ENCODE data around the gene KRT17.
"Not testable (repeated sequence)": the region's sequence is repeated elsewhere in the genome, so short reads cannot be mapped to it uniquely, and the experiment has no call there.

The KRT17 gene

GRCh38 chr17:41592601-41593305 is 31.6 kb downstream of the KRT17 start:
- DNase-seq: no peak

GRCh38 chr17:41589301-41589700 is 35.1 kb downstream of the KRT17 start:
- no peak for DNase-seq

GRCh38 chr17:41588126-41588810 is 36.1 kb downstream of the KRT17 start:
- no peak for DNase-seq

- DNase-seq: no peak
Observed at GRCh38 chr17:41586863-41587495, 37.4 kb downstream of the KRT17 start, which contains the start of gene KRT14. KRT14 (minus strand) TSS chr17:41586895; CDS start chr17:41586834, 61 bp downstream.

GRCh38 chr17:41585301-41586056 is 38.9 kb downstream of the KRT17 start:
- no peak for DNase-seq

- not testable (repeated sequence) for DNase-seq
Observed at GRCh38 chr17:41584331-41584927, 39.9 kb downstream of the KRT17 start.

- no peak for DNase-seq
Observed at GRCh38 chr17:41583137-41584127, 40.9 kb downstream of the KRT17 start.

- DNase-seq: not testable (repeated sequence)
Observed at GRCh38 chr17:41582061-41582968, 42.1 kb downstream of the KRT17 start.

GRCh38 chr17:41581366-41582060 is 42.9 kb downstream of the KRT17 start:
- DNase-seq: no peak

GRCh38 chr17:41580687-41581365 is 43.5 kb downstream of the KRT17 start:
- DNase-seq: no peak

GRCh38 chr17:41580244-41580575 is 44.2 kb downstream of the KRT17 start:
- no peak for DNase-seq

GRCh38 chr17:41579484-41580243 is 44.7 kb downstream of the KRT17 start:
- DNase-seq: peak in 1 of 2 donors; percentile 47

GRCh38 chr17:41578971-41579370 is 45.4 kb downstream of the KRT17 start:
- no peak for DNase-seq

GRCh38 chr17:41578538-41578937 is 45.8 kb downstream of the KRT17 start:
- no peak for DNase-seq

- DNase-seq: not testable (repeated sequence)
Observed at GRCh38 chr17:41576740-41577139, 47.6 kb downstream of the KRT17 start.

GRCh38 chr17:41575336-41575735 is 49.0 kb downstream of the KRT17 start:
- no peak for DNase-seq

GRCh38 chr17:41571561-41572434 is 52.6 kb downstream of the KRT17 start, which contains the start of gene KRT9:
KRT9 (minus strand) TSS chr17:41572059; CDS start chr17:41571992, 67 bp downstream.
- no peak for DNase-seq

Data from hippocampal formation (tissue), 2 donors.